Measurements from ENCODE around the gene FUS.

The FUS gene

GRCh38 chr16:31202414-31203375, 22.8 kb downstream of the FUS start, which contains the start of gene PYCARD:
TSS of gene PYCARD (minus strand) at chr16:31202760. CDS start at chr16:31202690, 70 bp downstream.
- no peak for DNase-seq (ENCODE audit: low read depth)

GRCh38 chr16:31204871-31205666, 25.1 kb downstream of the FUS start:
- DNase-seq (ENCODE audit: low read depth) = no peak

- DNase-seq (ENCODE audit: low read depth) = no peak
Observed at GRCh38 chr16:31206776-31207175, 26.8 kb downstream of the FUS start.

- DNase-seq (ENCODE audit: low read depth) = no peak
Observed at GRCh38 chr16:31213342-31213741, 33.4 kb downstream of the FUS start.

- DNase-seq (ENCODE audit: low read depth) = no peak
Observed at GRCh38 chr16:31213877-31214707, 34.2 kb downstream of the FUS start, which contains the start of gene TRIM72. TSS of gene TRIM72 (plus strand) at chr16:31214119. CDS start at chr16:31214739, 620 bp downstream.

GRCh38 chr16:31214708-31215286, 34.9 kb downstream of the FUS start:
- DNase-seq (ENCODE audit: low read depth) = no peak

GRCh38 chr16:31215287-31216162, 35.6 kb downstream of the FUS start:
- DNase-seq (ENCODE audit: low read depth) = no peak

GRCh38 chr16:31216422-31217135, 36.6 kb downstream of the FUS start, which contains the start of gene PYDC1:
TSS of gene PYDC1 (minus strand) at chr16:31217135. CDS start at chr16:31217028, 107 bp downstream.
- no peak for DNase-seq (ENCODE audit: low read depth)

- no peak for DNase-seq (ENCODE audit: low read depth)
Observed at GRCh38 chr16:31217136-31217530, 37.2 kb downstream of the FUS start.

GRCh38 chr16:31219154-31219741, 39.3 kb downstream of the FUS start:
- no peak for DNase-seq (ENCODE audit: low read depth)

- no peak for DNase-seq (ENCODE audit: low read depth)
Observed at GRCh38 chr16:31221357-31222160, 41.6 kb downstream of the FUS start.

GRCh38 chr16:31223044-31223443, 43.1 kb downstream of the FUS start:
- no peak for DNase-seq (ENCODE audit: low read depth)

- DNase-seq (ENCODE audit: low read depth) = no peak
Observed at GRCh38 chr16:31224092-31224955, 44.4 kb downstream of the FUS start.

- DNase-seq (ENCODE audit: low read depth) = no peak
Observed at GRCh38 chr16:31225193-31225592, 45.3 kb downstream of the FUS start.

GRCh38 chr16:31228206-31228605, 48.3 kb downstream of the FUS start:
- DNase-seq (ENCODE audit: low read depth) = no peak

GRCh38 chr16:31229501-31229900, 49.6 kb downstream of the FUS start:
- no peak for DNase-seq (ENCODE audit: low read depth)

- DNase-seq (ENCODE audit: low read depth) = no peak
Observed at GRCh38 chr16:31238041-31238440, 58.1 kb downstream of the FUS start.

Measured in stimulated activated CD8-positive, alpha-beta memory T cell treated with anti-CD3 and anti-CD28 coated beads, Interleukin-15, amount 100 ng/mL, for 1 hour (primary cell).